HEK293 (cell line): Measurements from ENCODE around the gene CCDC110.
A peak's percentile ranks its signal among the peaks of the same experiment; 100 is the strongest.

Experiments
- OVOL3 ChIP-seq: fragments of 450-650 bp; formaldehyde crosslinking; IDR thresholded peaks from 2 replicates; pipeline ENCODE4 v1.5.1; 2016; ENCODE audit warnings: missing biosample characterization, missing genetic modification characterization
- PRDM6 ChIP-seq: fragments of 450-650 bp; formaldehyde crosslinking; IDR thresholded peaks from 2 replicates; pipeline ENCODE4 v1.5.1; 2017; ENCODE audit warnings: missing biosample characterization, missing genetic modification characterization
- SP3 ChIP-seq: fragments of 450-650 bp; formaldehyde crosslinking; IDR thresholded peaks from 2 replicates; pipeline ENCODE4 v1.5.1; 2016; ENCODE audit warnings: missing biosample characterization, missing genetic modification characterization
- TSHZ1 ChIP-seq: fragments of 450-650 bp; formaldehyde crosslinking; IDR thresholded peaks from 2 replicates; pipeline ENCODE4 v1.5.1; 2016; ENCODE audit warnings: missing biosample characterization, missing genetic modification characterization, borderline replicate concordance
- YY1 ChIP-seq: fragments of 450-650 bp; formaldehyde crosslinking; IDR thresholded peaks from 2 replicates; pipeline ENCODE4 v1.5.1; 2018; ENCODE audit warnings: missing biosample characterization, missing genetic modification characterization
- ZFP3 ChIP-seq: fragments of 450-650 bp; formaldehyde crosslinking; IDR thresholded peaks from 2 replicates; pipeline ENCODE4 v1.5.1; 2016; ENCODE audit warnings: low read depth, missing biosample characterization, missing genetic modification characterization
- ZFP41 ChIP-seq: fragments of 450-650 bp; formaldehyde crosslinking; IDR thresholded peaks from 2 replicates; pipeline ENCODE4 v1.5.1; 2016; ENCODE audit warnings: missing biosample characterization, missing genetic modification characterization, borderline replicate concordance
- ZIC2 ChIP-seq: fragments of 450-650 bp; formaldehyde crosslinking; IDR thresholded peaks from 2 replicates; pipeline ENCODE4 v1.5.1; 2016; ENCODE audit warnings: missing biosample characterization, missing genetic modification characterization
- ZNF121 ChIP-seq: fragments of 450-650 bp; formaldehyde crosslinking; IDR thresholded peaks from 2 replicates; pipeline ENCODE4 v1.5.1; 2016; ENCODE audit warnings: missing biosample characterization, missing genetic modification characterization
- ZNF157 ChIP-seq: fragments of 450-650 bp; formaldehyde crosslinking; IDR thresholded peaks from 2 replicates; pipeline ENCODE4 v1.5.1; 2016; ENCODE audit warnings: missing biosample characterization, missing genetic modification characterization
- ZNF184 ChIP-seq: fragments of 450-650 bp; IDR thresholded peaks from 2 replicates; pipeline ENCODE4 v1.5.1; 2018; ENCODE audit warnings: missing biosample characterization, mild to moderate bottlenecking, missing genetic modification characterization
- ZNF266 ChIP-seq: fragments of 450-650 bp; formaldehyde crosslinking; IDR thresholded peaks from 2 replicates; pipeline ENCODE4 v1.5.1; 2016; ENCODE audit warnings: missing biosample characterization, missing genetic modification characterization, low read depth
- ZNF350 ChIP-seq: fragments of 450-650 bp; formaldehyde crosslinking; IDR thresholded peaks from 2 replicates; pipeline ENCODE4 v1.5.0; 2017; ENCODE audit warnings: missing biosample characterization, mild to moderate bottlenecking, missing genetic modification characterization
- ZNF426 ChIP-seq: fragments of 450-650 bp; formaldehyde crosslinking; IDR thresholded peaks from 2 replicates; pipeline ENCODE4 v1.5.1; 2017; ENCODE audit warnings: missing biosample characterization, missing genetic modification characterization, mild to moderate bottlenecking, inconsistent platforms, moderate library complexity
- ZNF518A ChIP-seq: fragments of 450-650 bp; formaldehyde crosslinking; conservative IDR thresholded peaks from 2 replicates; pipeline ENCODE4 v1.5.1; 2016; ENCODE audit warnings: low read depth, missing biosample characterization, missing genetic modification characterization
- ZNF560 ChIP-seq: fragments of 450-650 bp; formaldehyde crosslinking; IDR thresholded peaks from 2 replicates; pipeline ENCODE4 v1.5.1; 2017; ENCODE audit warnings: missing biosample characterization, missing genetic modification characterization, borderline replicate concordance
- ZNF610 ChIP-seq: fragments of 450-650 bp; formaldehyde crosslinking; IDR thresholded peaks from 2 replicates; pipeline ENCODE4 v1.5.1; 2016; ENCODE audit warnings: missing biosample characterization, missing genetic modification characterization, borderline replicate concordance
- ZNF621 ChIP-seq: fragments of 450-650 bp; formaldehyde crosslinking; IDR thresholded peaks from 2 replicates; pipeline ENCODE4 v1.5.1; 2017; ENCODE audit warnings: missing biosample characterization, missing genetic modification characterization
- ZNF670 ChIP-seq: fragments of 450-650 bp; formaldehyde crosslinking; IDR thresholded peaks from 2 replicates; pipeline ENCODE4 v1.5.1; 2016; ENCODE audit warnings: missing biosample characterization, missing genetic modification characterization, low read depth
- ZNF701 ChIP-seq: fragments of 450-650 bp; formaldehyde crosslinking; IDR thresholded peaks from 2 replicates; pipeline ENCODE4 v1.5.1; 2016; ENCODE audit warnings: missing biosample characterization, missing genetic modification characterization
- ZNF707 ChIP-seq: fragments of 450-650 bp; formaldehyde crosslinking; IDR thresholded peaks from 2 replicates; pipeline ENCODE4 v1.5.1; 2016; ENCODE audit warnings: missing biosample characterization, missing genetic modification characterization
- ZNF747 ChIP-seq: fragments of 450-650 bp; formaldehyde crosslinking; IDR thresholded peaks from 2 replicates; pipeline ENCODE4 v1.5.1; 2016; ENCODE audit warnings: missing biosample characterization, missing genetic modification characterization
- ZNF792 ChIP-seq: fragments of 450-650 bp; formaldehyde crosslinking; IDR thresholded peaks from 2 replicates; pipeline ENCODE4 v1.5.1; 2016; ENCODE audit warnings: missing biosample characterization, missing genetic modification characterization
- ZNF837 ChIP-seq: fragments of 450-650 bp; formaldehyde crosslinking; IDR thresholded peaks from 2 replicates; pipeline ENCODE4 v1.5.1; 2016; ENCODE audit warnings: missing biosample characterization, missing genetic modification characterization
- TF ChIP-seq, protein P1 (sequence below): IDR thresholded peaks from 2 replicates; pipeline ENCODE4 v1.6.1; 2011; ENCODE audit warnings: mild to moderate bottlenecking, low read depth, low read length, borderline replicate concordance
- TF ChIP-seq, protein P2 (sequence below): fragments of 450-650 bp; formaldehyde crosslinking; IDR thresholded peaks from 2 replicates; pipeline ENCODE4 v1.5.1; 2016; ENCODE audit warnings: missing biosample characterization, missing genetic modification characterization

CCDC110 gene

DNA sequence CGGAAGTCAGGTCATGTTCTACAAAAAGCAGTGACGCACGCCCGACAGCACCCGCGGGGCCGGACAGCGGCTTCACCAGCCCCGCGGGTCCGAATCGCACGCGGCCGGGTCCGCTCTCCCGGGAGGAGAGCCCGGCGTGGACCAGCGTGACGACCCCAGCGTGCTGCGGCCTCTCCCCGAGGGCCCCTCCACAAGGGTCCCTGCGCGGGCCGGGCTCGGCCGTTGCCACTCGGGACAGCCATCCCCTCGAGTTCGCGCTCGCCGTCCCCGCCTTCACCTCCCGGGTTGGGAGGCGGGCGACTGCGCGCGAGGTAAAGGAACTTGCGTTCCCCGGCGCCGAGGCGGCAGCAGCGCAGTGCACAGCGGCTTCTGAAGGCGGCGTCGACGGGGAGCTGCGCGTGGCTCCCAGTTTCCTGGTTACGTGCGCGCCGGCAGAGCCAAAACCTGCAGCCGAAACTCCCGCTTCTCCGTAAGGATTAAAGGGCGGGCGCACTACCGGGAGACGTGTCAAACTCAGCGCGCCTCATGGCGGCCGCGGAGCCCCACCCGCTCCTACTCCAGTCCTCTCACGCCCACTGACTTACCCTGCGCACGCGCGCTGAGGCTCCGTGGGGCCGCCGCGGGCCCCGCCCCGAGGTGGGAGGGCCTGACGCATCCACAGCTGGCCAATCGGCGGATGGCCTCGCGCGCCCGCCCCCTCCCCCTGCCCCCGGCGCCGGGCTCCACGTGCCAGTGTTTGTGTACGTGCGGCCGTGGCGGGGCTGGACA lies 75.4 kb downstream of the CCDC110 start (continued):
- TF ChIP-seq ZNF518A (no peak), ZNF426 (tag by site-specific recombination) (no peak), ZIC2 (no peak), OVOL3 (tag by site-specific recombination) (no peak), SP3 (tag by site-specific recombination) (peak; percentile 82), ZNF121 (no peak), ZNF792 (tag by site-specific recombination) (0 out of 2 replicates have a peak, but pooled peaks have one; percentile 58), ZNF707 (no peak), ZNF184 (tag by site-specific recombination) (no peak), ZNF610 (tag by site-specific recombination) (no peak), ZNF560 (no peak), ZNF266 (tag by site-specific recombination) (no peak), ZNF670 (tag by site-specific recombination) (no peak), ZNF701 (no peak), PRDM6 (tag by site-specific recombination) (no peak), YY1 (tag by site-specific recombination) (peak; percentile 77), ZFP3 (tag by site-specific recombination) (no peak), ZNF157 (tag by site-specific recombination) (no peak), ZNF837 (tag by site-specific recombination) (no peak), ZNF747 (tag by site-specific recombination) (no peak), ZNF350 (tag by site-specific recombination) (no peak), ZFP41 (tag by site-specific recombination) (no peak), ZNF621 (tag by site-specific recombination) (no peak), TSHZ1 (tag by site-specific recombination) (no peak)
- TF ChIP-seq, protein P1, sequence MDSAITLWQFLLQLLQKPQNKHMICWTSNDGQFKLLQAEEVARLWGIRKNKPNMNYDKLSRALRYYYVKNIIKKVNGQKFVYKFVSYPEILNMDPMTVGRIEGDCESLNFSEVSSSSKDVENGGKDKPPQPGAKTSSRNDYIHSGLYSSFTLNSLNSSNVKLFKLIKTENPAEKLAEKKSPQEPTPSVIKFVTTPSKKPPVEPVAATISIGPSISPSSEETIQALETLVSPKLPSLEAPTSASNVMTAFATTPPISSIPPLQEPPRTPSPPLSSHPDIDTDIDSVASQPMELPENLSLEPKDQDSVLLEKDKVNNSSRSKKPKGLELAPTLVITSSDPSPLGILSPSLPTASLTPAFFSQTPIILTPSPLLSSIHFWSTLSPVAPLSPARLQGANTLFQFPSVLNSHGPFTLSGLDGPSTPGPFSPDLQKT, result no peak
- TF ChIP-seq, protein P2, sequence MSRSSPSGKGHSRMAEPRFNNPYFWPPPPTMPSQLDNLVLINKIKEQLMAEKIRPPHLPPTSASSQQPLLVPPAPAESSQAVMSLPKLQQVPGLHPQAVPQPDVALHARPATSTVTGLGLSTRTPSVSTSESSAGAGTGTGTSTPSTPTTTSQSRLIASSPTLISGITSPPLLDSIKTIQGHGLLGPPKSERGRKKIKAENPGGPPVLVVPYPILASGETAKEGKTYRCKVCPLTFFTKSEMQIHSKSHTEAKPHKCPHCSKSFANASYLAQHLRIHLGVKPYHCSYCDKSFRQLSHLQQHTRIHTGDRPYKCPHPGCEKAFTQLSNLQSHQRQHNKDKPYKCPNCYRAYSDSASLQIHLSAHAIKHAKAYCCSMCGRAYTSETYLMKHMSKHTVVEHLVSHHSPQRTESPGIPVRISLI (tag by site-specific recombination), result no peak
